RWPE2 (cell line): ENCODE results near the gene FOXN3.
A peak's percentile ranks its signal among the peaks of the same experiment; 100 is the strongest.

Experiments used
- ATAC-seq: fragments of 200-7000 bp; cut with Tn5 transposase; 3 replicates; pipeline ENCODE4 v1.9.1; 2021; ENCODE audit warnings: low read depth
- DNase-seq: peaks from one replicate; pipeline ENCODE4 v3.0.0-alpha.2; 2020; ENCODE audit warnings: low spot score
- H3K27ac ChIP-seq: fragments of 450-650 bp; 2 replicates; pipeline ENCODE4 v1.5.1; 2017; ENCODE audit warnings: mild to moderate bottlenecking; ENCODE audit not compliant: poor library complexity, severe bottlenecking
- H3K27me3 ChIP-seq: fragments of 250-450 bp; sonication (Bioruptor Pico); 2 replicates; pipeline ENCODE4 v1.5.1; 2021; ENCODE audit warnings: mild to moderate bottlenecking, moderate library complexity; ENCODE audit not compliant: insufficient read depth, poor library complexity, severe bottlenecking
- H3K36me3 ChIP-seq: fragments of 250-450 bp; sonication (Bioruptor Pico); 2 replicates; pipeline ENCODE4 v1.5.1; 2020; ENCODE audit warnings: low read depth, mild to moderate bottlenecking, moderate library complexity
- H3K4me1 ChIP-seq: fragments of 250-450 bp; sonication (Bioruptor Pico); 2 replicates; pipeline ENCODE4 v1.5.1; 2021; ENCODE audit warnings: mild to moderate bottlenecking, moderate library complexity; ENCODE audit not compliant: insufficient read depth, poor library complexity, severe bottlenecking
- H3K4me3 ChIP-seq: fragments of 250-450 bp; sonication (Bioruptor Pico); 2 replicates; pipeline ENCODE4 v1.5.1; 2021; ENCODE audit warnings: mild to moderate bottlenecking, moderate library complexity; ENCODE audit not compliant: severe bottlenecking
- H3K9me3 ChIP-seq: fragments of 250-450 bp; sonication (Bioruptor Pico); 2 replicates; pipeline ENCODE4 v1.5.1; 2021; ENCODE audit warnings: mild to moderate bottlenecking, moderate library complexity; ENCODE audit not compliant: severe bottlenecking
- CTCF ChIP-seq: fragments of 450-650 bp; IDR thresholded peaks from one replicate; pipeline ENCODE4 v1.5.1; 2017; ENCODE audit warnings: mild to moderate bottlenecking, moderate library complexity; ENCODE audit not compliant: poor library complexity, severe bottlenecking

The FOXN3 gene

GRCh38 chr14:89357655-89358297 lies 59.3 kb downstream of the FOXN3 start:
- DNase-seq (no peak), ATAC-seq (no peak)
- Histone ChIP-seq H3K9me3 (no peaks in the 10 kb centered on the region), H3K36me3 (no peaks in the 10 kb centered on the region), H3K4me3 (no peak overlapping the region), H3K27me3 (no peaks in the 10 kb centered on the region), H3K27ac (no peak overlapping the region), H3K4me1 (no peaks in the 10 kb centered on the region)
- TF ChIP-seq CTCF = no peak

GRCh38 chr14:89356927-89357326 lies 60.1 kb downstream of the FOXN3 start:
- ATAC-seq = no peak
- no peak overlapping the region for H3K4me3 ChIP-seq
- H3K27ac ChIP-seq = no peak overlapping the region
- no peaks in the 10 kb centered on the region for H3K9me3 ChIP-seq
- DNase-seq = no peak
- no peaks in the 10 kb centered on the region for H3K36me3 ChIP-seq
- no peaks in the 10 kb centered on the region for H3K27me3 ChIP-seq
- TF ChIP-seq CTCF = no peak
- no peaks in the 10 kb centered on the region for H3K4me1 ChIP-seq

DNA sequence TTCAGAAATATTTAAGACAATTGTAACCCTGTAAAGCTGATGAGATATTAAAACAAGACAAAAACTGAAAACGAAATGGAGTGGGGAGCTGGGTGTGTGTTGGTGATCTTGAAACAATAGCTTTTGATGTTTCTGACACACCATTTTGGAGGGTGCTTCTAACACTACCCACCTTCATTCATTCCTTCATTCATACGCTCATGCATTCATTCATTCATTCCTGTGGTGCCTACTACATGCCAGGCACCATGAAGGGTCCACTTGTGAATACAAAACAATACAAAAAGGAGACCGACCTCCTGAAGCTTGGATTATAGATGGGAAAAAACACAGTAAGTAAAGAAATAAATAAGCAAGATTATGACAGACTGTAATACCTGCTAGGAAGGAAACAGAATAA lies 60.5 kb downstream of the FOXN3 start:
- TF ChIP-seq CTCF = no peak
- Histone ChIP-seq H3K27me3 (no peaks in the 10 kb centered on the region), H3K9me3 (no peaks in the 10 kb centered on the region), H3K27ac (no peak overlapping the region), H3K36me3 (no peaks in the 10 kb centered on the region), H3K4me1 (peaks cover 3% of the 10 kb centered on the region), H3K4me3 (no peak overlapping the region)
- no peak for ATAC-seq
- DNase-seq = no peak

DNA sequence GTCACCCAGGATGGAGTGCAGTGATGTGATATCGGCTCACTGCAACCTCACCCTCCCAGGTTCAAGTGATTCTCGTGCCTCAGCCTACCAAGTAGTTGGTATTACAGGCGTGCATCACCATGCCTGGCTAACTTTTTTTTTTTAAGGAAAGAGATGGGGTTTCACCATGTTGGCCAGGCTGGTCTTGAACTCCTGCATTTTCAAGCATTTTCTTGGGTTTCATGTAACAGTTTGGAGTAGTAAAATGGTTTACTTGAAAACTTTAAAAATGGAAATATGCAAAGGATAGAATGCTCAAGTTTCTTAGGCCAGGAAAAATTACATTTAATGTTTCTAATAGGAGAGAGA lies 63.3 kb downstream of the FOXN3 start:
- Histone ChIP-seq H3K36me3 (peaks cover 17% of the 10 kb centered on the region), H3K4me3 (no peak overlapping the region), H3K27ac (no peak overlapping the region), H3K4me1 (peaks cover 3% of the 10 kb centered on the region), H3K9me3 (no peaks in the 10 kb centered on the region), H3K27me3 (no peaks in the 10 kb centered on the region)
- TF ChIP-seq CTCF = no peak
- no peak for DNase-seq
- no peak for ATAC-seq

DNA sequence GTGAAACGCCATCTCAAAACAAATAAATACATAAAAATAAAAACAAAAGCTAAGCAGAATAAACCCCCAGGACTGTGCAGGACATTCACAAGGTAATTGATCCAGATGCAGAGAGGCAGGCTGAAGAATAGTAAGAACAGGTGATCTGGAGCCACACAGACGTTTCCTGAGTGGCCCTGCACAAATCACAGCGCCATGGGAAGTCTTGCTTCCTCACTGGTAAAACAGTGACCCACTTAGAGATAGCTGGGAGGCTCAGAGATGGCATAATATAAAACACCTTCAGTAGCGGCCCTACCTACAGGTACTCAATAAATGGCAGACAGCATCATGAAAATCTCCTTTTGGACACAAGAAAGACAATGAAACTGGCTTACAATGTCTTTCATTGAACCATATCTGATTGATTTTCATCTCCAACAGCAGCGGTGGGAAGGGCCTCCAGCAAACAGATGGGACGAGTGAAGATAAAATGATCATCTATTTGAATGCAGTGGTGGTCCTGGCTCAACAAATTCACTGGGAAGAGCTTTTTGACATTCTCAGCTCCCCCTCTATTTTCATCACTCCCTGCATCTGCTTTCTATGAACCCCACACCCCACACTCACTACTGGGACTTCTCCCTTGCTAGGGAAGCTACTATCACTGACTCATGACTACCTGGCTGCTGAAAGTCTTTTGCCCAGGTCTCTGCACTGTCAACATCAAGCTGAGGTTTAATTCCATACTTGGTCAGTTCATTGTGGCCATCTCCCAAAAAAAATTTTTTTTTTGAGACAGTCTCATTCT lies 63.9 kb downstream of the FOXN3 start:
- Histone ChIP-seq H3K9me3 (no peaks in the 10 kb centered on the region), H3K4me3 (no peak overlapping the region), H3K27ac (no peak overlapping the region), H3K36me3 (peaks cover 17% of the 10 kb centered on the region), H3K27me3 (no peaks in the 10 kb centered on the region), H3K4me1 (peaks cover 3% of the 10 kb centered on the region)
- TF ChIP-seq CTCF = no peak
- ATAC-seq = 0 out of 3 replicates have a peak, but pooled peaks have one; percentile 21
- DNase-seq = no peak
